ENCODE data around the gene DOCK6.

Gene DOCK6

DNA sequence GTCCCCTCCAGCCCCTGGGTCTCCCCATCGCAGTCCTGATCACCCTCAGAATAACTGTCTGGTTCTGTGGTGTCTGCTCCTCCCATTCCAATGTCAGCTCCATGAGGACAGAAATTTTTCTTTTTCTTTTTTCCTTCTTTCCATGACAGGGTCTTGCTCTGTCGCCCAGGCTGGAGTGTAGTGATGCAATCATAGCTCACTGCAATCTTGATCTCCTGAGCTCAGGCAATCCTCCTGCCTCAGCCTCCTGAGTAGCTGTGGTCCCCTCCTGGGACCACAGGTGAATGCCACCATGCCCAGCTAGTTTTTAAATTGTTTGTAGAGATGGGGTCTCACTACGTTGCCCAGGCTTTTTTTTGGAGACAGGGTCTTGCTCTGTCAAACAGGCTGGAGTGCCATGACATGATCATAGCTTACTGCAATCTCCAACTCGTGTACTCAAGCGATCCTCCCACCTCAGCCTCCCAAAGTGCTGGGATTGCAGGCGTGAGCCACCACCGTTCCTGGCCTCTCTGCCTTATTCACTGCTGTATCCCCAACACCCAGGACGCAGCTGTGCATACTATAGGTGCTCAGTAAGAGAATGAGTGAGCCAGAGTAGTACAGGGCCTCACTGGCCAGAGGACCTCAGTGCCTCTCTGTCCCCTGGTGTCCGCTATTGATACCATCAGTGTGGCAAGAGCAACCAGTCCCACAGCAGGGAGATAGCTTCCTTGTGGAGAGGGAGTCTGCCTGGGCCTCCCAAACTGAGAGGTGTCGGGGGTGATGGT, 5.2 kb upstream of the DOCK6 start:
- ChIA-PET POLR2A (interaction anchor here (0.7 kb wide), 1 partner anchor 85 kb away, joined by 3 read pairs; no protein-coding TSS in a partner anchor), CTCF (no interaction called here)
- TF ChIP-seq ZNF121 (tag by site-specific recombination; IDR thresholded peaks at IDR 0.05) (peak; percentile 97), SCRT1 (tag by site-specific recombination; IDR thresholded peaks at IDR 0.05; ENCODE audit: borderline replicate concordance) (no peak)

DNA sequence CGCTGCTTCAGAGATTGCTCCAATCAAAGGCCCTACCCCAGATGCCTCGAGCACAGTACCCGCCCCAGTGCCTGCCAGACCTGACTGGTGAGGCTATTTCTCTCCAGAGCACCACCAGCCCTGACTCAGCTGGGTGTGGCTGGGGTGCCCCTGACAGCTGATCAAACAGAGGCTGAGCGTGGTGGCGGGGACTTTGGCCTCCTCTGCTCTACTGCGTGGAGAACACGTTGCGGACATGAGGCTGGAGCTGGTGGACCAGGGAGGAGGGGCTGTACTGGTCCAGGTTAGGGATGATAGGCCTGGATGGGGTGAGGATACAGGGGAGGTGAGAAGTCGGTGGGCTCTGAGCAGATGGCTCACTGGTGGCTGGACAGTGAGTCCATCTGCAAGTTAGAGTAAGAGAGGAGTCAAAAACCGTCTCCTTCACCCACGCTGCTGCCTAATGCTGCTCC, 3.5 kb upstream of the DOCK6 start:
- TF ChIP-seq ZNF600 (tag by site-specific recombination; IDR thresholded peaks at IDR 0.05), result 0 out of 2 replicates have a peak, but pooled peaks have one; percentile 40
- TF ChIP-seq ZBTB48 (tag by site-specific recombination; IDR thresholded peaks at IDR 0.05), result no peak
- no peak for TF ChIP-seq ZEB2 (tag by site-specific recombination; IDR thresholded peaks at IDR 0.05)
- no peak for TF ChIP-seq ZNF585B (tag by site-specific recombination; IDR thresholded peaks at IDR 0.05)
- TF ChIP-seq, protein P1, sequence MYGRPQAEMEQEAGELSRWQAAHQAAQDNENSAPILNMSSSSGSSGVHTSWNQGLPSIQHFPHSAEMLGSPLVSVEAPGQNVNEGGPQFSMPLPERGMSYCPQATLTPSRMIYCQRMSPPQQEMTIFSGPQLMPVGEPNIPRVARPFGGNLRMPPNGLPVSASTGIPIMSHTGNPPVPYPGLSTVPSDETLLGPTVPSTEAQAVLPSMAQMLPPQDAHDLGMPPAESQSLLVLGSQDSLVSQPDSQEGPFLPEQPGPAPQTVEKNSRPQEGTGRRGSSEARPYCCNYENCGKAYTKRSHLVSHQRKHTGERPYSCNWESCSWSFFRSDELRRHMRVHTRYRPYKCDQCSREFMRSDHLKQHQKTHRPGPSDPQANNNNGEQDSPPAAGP (tag by site-specific recombination; IDR thresholded peaks at IDR 0.05), result peak; percentile 26; the same call in 1 of the 2 replicates
- no peak for TF ChIP-seq ZNF37A (tag by site-specific recombination; IDR thresholded peaks at IDR 0.05)
- no peak for TF ChIP-seq ZNF324 (tag by site-specific recombination; IDR thresholded peaks at IDR 0.05)
- TF ChIP-seq KLF1 (tag by site-specific recombination; IDR thresholded peaks at IDR 0.05), result peak; percentile 89
- H3K27ac ChIP-seq (ENCODE audit: extremely low read depth, low read depth, low read length), result no peak overlapping the region
- H3K4me3 ChIP-seq (ENCODE audit: low read depth, low read length), result no peak overlapping the region
- CTCF ChIA-PET, result interaction anchor here (0.7 to 1.2 kb wide), 4 partner anchors 14 to 217 kb away, joined by 3 to 4 read pairs (median 3); no protein-coding TSS in a partner anchor
- POLR2A ChIA-PET, result no interaction called here
- H3K9me3 ChIP-seq (ENCODE audit: control insufficient read depth, insufficient read depth, low read depth, low read length), result no peaks in the 10 kb centered on the region
- H3K4me1 ChIP-seq (ENCODE audit: control insufficient read depth, insufficient read depth, low read length), result no peaks in the 10 kb centered on the region; the same call in 1 of the 2 replicates
- no peaks in the 10 kb centered on the region for H3K36me3 ChIP-seq (ENCODE audit: control insufficient read depth in 2 of 2, insufficient read depth in 1 of 2, low read length in 2 of 2)

More for the DNA sequence above, 5.2 kb upstream of the DOCK6 start:
- no peak overlapping the region for H3K27ac ChIP-seq (ENCODE audit: extremely low read depth, low read depth, low read length)
- no peak overlapping the region for H3K4me3 ChIP-seq (ENCODE audit: low read depth, low read length)
- no peaks in the 10 kb centered on the region for H3K9me3 ChIP-seq (ENCODE audit: control insufficient read depth, insufficient read depth, low read depth, low read length)
- no peaks in the 10 kb centered on the region for H3K4me1 ChIP-seq (ENCODE audit: control insufficient read depth, insufficient read depth, low read length)
- H3K36me3 ChIP-seq (ENCODE audit: control insufficient read depth in 2 of 2, insufficient read depth in 1 of 2, low read length in 2 of 2), result no peaks in the 10 kb centered on the region

DNA sequence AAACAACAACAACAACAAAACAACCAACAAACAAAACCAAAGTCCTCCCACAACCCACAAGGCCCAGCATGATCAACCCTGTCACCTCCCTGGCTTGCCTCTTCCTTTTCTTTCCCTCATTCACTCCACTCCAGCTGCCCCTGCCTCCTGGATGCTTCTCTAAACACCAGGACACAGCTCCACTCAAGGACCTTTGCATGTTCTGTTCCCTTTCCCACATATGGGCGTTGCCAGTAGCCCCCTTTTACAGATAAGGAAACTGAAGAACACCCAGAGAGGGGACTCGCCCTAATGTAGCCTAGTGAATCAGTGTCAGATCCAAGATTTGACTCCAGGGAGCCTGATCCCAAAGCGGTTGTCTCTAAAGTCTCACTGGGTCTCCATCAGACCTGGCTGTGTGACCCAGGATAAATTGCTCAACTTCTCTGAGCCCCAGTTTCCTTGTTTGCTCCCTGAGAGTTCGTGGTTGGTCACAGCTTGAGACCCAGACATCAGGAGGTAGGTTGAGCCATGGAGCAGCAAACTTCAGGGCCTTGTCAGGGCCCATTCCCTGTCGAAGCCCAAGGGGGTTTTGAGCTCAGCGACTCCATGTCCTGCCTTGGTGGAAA, 3.0 kb upstream of the DOCK6 start:
- no peak overlapping the region for H3K27ac ChIP-seq (ENCODE audit: extremely low read depth, low read depth, low read length)
- ChIA-PET POLR2A (no interaction called here), CTCF (interaction anchor here (0.6 to 1.2 kb wide), 3 partner anchors 25 to 217 kb away, joined by 3 read pairs; no protein-coding TSS in a partner anchor)
- H3K9me3 ChIP-seq (ENCODE audit: control insufficient read depth, insufficient read depth, low read depth, low read length), result no peaks in the 10 kb centered on the region
- H3K36me3 ChIP-seq (ENCODE audit: control insufficient read depth in 2 of 2, insufficient read depth in 1 of 2, low read length in 2 of 2), result no peaks in the 10 kb centered on the region
- H3K4me3 ChIP-seq (ENCODE audit: low read depth, low read length), result no peak overlapping the region
- H3K4me1 ChIP-seq (ENCODE audit: control insufficient read depth, insufficient read depth, low read length), result no peaks in the 10 kb centered on the region; the same call in 1 of the 2 replicates
- TF ChIP-seq ZNF768 (tag by site-specific recombination; IDR thresholded peaks at IDR 0.05) (0 out of 2 replicates have a peak, but pooled peaks have one; percentile 60), ZNF394 (tag by site-specific recombination; IDR thresholded peaks at IDR 0.05; ENCODE audit: borderline replicate concordance) (no peak), RBAK (tag by site-specific recombination; IDR thresholded peaks at IDR 0.05) (no peak), ZNF585B (tag by site-specific recombination; IDR thresholded peaks at IDR 0.05) (no peak), SETDB1 (IDR thresholded peaks at IDR 0.05; ENCODE audit: insufficient read length, low read length) (no peak), ZNF654 (tag by site-specific recombination; IDR thresholded peaks at IDR 0.05; ENCODE audit: low read depth) (no peak)
- TF ChIP-seq, protein P2, sequence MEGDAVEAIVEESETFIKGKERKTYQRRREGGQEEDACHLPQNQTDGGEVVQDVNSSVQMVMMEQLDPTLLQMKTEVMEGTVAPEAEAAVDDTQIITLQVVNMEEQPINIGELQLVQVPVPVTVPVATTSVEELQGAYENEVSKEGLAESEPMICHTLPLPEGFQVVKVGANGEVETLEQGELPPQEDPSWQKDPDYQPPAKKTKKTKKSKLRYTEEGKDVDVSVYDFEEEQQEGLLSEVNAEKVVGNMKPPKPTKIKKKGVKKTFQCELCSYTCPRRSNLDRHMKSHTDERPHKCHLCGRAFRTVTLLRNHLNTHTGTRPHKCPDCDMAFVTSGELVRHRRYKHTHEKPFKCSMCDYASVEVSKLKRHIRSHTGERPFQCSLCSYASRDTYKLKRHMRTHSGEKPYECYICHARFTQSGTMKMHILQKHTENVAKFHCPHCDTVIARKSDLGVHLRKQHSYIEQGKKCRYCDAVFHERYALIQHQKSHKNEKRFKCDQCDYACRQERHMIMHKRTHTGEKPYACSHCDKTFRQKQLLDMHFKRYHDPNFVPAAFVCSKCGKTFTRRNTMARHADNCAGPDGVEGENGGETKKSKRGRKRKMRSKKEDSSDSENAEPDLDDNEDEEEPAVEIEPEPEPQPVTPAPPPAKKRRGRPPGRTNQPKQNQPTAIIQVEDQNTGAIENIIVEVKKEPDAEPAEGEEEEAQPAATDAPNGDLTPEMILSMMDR (tag by site-specific recombination; IDR thresholded peaks at IDR 0.05), result no peak
- TF ChIP-seq, protein P3, sequence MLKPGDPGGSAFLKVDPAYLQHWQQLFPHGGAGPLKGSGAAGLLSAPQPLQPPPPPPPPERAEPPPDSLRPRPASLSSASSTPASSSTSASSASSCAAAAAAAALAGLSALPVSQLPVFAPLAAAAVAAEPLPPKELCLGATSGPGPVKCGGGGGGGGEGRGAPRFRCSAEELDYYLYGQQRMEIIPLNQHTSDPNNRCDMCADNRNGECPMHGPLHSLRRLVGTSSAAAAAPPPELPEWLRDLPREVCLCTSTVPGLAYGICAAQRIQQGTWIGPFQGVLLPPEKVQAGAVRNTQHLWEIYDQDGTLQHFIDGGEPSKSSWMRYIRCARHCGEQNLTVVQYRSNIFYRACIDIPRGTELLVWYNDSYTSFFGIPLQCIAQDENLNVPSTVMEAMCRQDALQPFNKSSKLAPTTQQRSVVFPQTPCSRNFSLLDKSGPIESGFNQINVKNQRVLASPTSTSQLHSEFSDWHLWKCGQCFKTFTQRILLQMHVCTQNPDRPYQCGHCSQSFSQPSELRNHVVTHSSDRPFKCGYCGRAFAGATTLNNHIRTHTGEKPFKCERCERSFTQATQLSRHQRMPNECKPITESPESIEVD (tag by site-specific recombination; IDR thresholded peaks at IDR 0.05), result no peak
- TF ChIP-seq, protein P4, sequence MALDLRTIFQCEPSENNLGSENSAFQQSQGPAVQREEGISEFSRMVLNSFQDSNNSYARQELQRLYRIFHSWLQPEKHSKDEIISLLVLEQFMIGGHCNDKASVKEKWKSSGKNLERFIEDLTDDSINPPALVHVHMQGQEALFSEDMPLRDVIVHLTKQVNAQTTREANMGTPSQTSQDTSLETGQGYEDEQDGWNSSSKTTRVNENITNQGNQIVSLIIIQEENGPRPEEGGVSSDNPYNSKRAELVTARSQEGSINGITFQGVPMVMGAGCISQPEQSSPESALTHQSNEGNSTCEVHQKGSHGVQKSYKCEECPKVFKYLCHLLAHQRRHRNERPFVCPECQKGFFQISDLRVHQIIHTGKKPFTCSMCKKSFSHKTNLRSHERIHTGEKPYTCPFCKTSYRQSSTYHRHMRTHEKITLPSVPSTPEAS (tag by site-specific recombination; IDR thresholded peaks at IDR 0.05), result no peak
